Muscle of leg (tissue), 11 donors: ENCODE data around the gene TTC28. TPM values are rescaled to one million over a fixed set of nuclear protein-coding genes. Genes with fewer than 3 reads are reported as not detected.

Source experiments
- DNase-seq: peaks from one replicate; pipeline ENCODE4 v3.0.0; 2013
- H3K27ac ChIP-seq: one replicate; pipeline ENCODE4 v1.5.1; 2013; ENCODE audit warnings: mild to moderate bottlenecking, low read length, control low read depth
- H3K27me3 ChIP-seq: one replicate; pipeline ENCODE4 v1.6.1; 2013; ENCODE audit warnings: low read length; ENCODE audit not compliant: control insufficient read depth, insufficient read depth
- H3K36me3 ChIP-seq: one replicate; pipeline ENCODE4 v1.6.1; 2013; ENCODE audit warnings: low read length; ENCODE audit not compliant: control insufficient read depth, insufficient read depth
- H3K4me1 ChIP-seq: one replicate; pipeline ENCODE4 v1.6.1; 2013; ENCODE audit warnings: low read length; ENCODE audit not compliant: control insufficient read depth, insufficient read depth
- H3K4me3 ChIP-seq: one replicate; pipeline ENCODE4 v1.5.1; 2013; ENCODE audit warnings: low read length, control low read depth
- H3K9me3 ChIP-seq: replicated peaks from 2 replicates; pipeline ENCODE4 v1.6.1; 2013; ENCODE audit warnings: low read depth, low read length; ENCODE audit not compliant: control insufficient read depth
- WGBS: methylation state at CpG from one replicate; pipeline ENCODE4 v1.1.5; 2013; ENCODE audit warnings: missing lambda C conversion rate; ENCODE audit not compliant: insufficient coverage; 5-methylcytosine and 5-hydroxymethylcytosine counted together
- polyA plus RNA-seq, 8 donors: library from polyadenylated mRNA; unstranded; fragments of 120-200 nt; gene quantifications; one replicate each; pipeline versions ENCODE4 v1.2.1 to v1.2.3, GENCODE V29; 2013; ENCODE audit warnings: inconsistent platforms in 1 of 8, low replicate concordance in 1 of 8; ENCODE audit not compliant: insufficient read length in 8 of 8, insufficient read depth in 1 of 8
- total RNA-seq: library from RNA; stranded (reverse); fragments of 120-200 nt; gene quantifications from one replicate; pipeline ENCODE4 v1.2.4, GENCODE V29; 2013

TTC28 gene
- total and polyA plus RNA-seq, 9 donors = 17.9 to 31.8 (median 24.9) TPM

DNA sequence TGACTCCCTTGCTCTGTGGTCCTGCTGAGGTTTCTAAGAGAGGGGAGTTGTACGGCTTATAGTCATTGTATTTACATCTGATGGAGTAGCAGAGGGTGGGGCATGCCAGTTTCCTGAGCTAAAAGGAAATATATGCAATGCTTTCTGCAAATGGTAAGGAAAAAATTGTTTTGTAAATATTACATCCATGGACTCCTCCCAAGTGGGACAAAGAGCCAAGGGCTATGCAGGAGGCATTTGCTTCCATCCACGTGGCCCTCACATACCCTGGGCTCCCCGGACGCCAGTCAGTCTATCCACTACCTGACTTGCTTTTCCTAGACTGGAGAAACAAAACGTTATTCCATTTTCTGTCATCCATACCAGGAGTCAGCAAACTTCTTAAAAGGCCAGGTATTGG is 700.8 kb downstream of the TTC28 start:
- 85% methylated on average over 5 of the region's 5 CpGs for WGBS
- Histone ChIP-seq H3K9me3 (no peaks in the 10 kb centered on the region), H3K4me3 (no peak overlapping the region), H3K27ac (no peak overlapping the region), H3K4me1 (no peaks in the 10 kb centered on the region), H3K36me3 (peaks cover 38% of the 10 kb centered on the region), H3K27me3 (no peaks in the 10 kb centered on the region)
- no peak for DNase-seq

DNA sequence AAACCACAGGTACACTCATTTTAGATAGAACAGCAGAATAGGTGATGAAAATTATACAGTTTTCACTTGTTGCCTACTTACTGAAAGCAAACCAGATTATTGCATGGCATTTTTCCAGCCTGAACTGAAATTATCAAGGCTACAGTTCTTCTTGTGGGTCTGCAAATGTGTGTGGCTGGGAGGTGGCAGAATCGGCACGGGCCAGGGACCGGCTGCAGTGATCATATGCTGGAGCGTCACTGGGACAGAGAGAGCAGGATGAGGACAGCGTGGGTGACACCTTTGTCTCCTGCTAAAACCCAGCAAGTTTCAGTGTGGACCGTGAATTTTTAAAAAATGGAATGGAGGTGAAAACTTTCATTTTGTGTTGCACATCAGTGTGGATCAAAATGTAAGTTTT is 701.3 kb downstream of the TTC28 start:
- DNase-seq = no peak
- WGBS = 91% methylated on average over 5 of the region's 6 CpGs
- H3K27me3 ChIP-seq = no peaks in the 10 kb centered on the region
- no peak overlapping the region for H3K4me3 ChIP-seq
- H3K9me3 ChIP-seq = no peaks in the 10 kb centered on the region
- no peak overlapping the region for H3K27ac ChIP-seq
- H3K4me1 ChIP-seq = no peaks in the 10 kb centered on the region
- H3K36me3 ChIP-seq = peaks cover 34% of the 10 kb centered on the region

DNA sequence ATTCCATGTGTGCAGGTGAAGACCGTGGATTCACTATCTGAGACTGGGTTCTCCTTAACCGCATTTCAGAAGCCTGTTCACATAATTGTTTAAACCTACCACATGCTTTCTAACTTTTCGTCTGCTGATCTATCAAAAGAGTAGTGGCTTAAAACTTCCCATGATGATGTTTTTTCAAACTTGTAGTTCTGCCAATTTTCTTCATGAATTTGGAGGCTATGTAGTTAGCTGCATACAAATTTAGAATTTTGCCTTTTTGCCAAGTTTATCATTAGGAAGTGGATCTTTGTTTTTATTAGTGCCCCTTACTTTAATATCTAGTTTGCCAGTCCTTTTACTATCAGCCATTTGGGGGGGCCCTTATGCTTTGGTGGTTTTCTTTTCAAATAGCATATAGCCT is 703.1 kb downstream of the TTC28 start:
- Histone ChIP-seq H3K27me3 (no peaks in the 10 kb centered on the region), H3K9me3 (peaks cover 5% of the 10 kb centered on the region), H3K4me3 (no peak overlapping the region), H3K36me3 (peaks cover 19% of the 10 kb centered on the region), H3K4me1 (no peaks in the 10 kb centered on the region), H3K27ac (no peak overlapping the region)
- no CpG with 5 or more reads among the region's 3 CpGs for WGBS
- DNase-seq = peak; percentile 64

DNA sequence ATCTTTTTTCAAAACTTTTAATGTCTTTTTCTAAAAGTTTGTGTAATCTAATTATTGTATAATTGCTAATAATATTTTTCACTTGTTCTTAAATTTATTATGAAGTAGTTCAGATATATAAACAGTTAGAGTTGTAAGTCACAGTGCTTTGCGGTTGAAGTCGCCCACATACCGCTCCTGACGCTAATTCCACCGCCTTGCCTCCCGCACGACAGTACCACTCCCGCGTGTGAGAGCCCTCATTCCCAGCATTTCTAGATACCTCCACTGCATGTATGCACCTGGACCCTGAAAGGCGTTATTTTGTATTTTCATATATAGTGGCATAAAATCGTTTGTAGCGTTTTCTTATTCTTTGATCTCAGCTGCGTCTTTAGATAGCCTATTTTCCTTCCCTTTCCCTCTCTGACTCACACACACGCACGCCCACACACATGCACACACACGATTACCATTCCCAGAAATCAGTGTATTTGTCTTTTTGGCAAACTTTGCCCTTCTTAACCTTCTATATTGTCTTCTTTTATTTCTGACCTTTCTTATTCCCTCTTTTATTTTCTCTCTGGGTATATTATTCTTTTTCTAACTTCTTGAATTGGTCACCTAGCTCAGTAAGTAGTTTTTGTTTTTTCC is 704.1 kb downstream of the TTC28 start:
- Histone ChIP-seq H3K9me3 (peaks cover 7% of the 10 kb centered on the region), H3K36me3 (peaks cover 11% of the 10 kb centered on the region), H3K27ac (no peak overlapping the region), H3K27me3 (no peaks in the 10 kb centered on the region), H3K4me1 (no peaks in the 10 kb centered on the region), H3K4me3 (no peak overlapping the region)
- 77% methylated on average over 6 of the region's 16 CpGs for WGBS
- DNase-seq = no peak

DNA sequence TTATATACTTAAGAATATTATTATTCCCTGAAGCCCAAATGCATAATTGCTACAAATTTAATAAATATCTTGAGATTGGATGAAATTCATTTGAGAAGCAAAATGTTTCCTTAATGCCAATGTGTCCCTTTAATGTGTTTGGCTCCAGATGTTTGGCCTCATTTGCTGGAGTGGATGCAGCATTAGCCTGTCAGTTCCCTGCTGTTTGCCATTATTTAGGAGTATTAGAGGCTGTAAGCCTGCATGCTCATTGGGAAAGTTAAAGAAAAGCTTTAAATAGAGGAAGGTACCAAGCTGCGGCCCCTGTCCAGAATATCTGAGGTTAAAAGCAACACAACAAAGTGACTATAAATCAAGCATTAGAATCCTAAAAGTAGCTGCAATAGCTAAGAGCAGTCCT is 705.8 kb downstream of the TTC28 start:
- peak; percentile 33 for DNase-seq
- H3K4me3 ChIP-seq = no peak overlapping the region
- peaks cover 10% of the 10 kb centered on the region for H3K9me3 ChIP-seq
- H3K4me1 ChIP-seq = no peaks in the 10 kb centered on the region
- H3K36me3 ChIP-seq = peaks cover 4% of the 10 kb centered on the region
- WGBS = no CpG with 5 or more reads among the region's 1 CpG
- H3K27me3 ChIP-seq = no peaks in the 10 kb centered on the region
- H3K27ac ChIP-seq = no peak overlapping the region

DNA sequence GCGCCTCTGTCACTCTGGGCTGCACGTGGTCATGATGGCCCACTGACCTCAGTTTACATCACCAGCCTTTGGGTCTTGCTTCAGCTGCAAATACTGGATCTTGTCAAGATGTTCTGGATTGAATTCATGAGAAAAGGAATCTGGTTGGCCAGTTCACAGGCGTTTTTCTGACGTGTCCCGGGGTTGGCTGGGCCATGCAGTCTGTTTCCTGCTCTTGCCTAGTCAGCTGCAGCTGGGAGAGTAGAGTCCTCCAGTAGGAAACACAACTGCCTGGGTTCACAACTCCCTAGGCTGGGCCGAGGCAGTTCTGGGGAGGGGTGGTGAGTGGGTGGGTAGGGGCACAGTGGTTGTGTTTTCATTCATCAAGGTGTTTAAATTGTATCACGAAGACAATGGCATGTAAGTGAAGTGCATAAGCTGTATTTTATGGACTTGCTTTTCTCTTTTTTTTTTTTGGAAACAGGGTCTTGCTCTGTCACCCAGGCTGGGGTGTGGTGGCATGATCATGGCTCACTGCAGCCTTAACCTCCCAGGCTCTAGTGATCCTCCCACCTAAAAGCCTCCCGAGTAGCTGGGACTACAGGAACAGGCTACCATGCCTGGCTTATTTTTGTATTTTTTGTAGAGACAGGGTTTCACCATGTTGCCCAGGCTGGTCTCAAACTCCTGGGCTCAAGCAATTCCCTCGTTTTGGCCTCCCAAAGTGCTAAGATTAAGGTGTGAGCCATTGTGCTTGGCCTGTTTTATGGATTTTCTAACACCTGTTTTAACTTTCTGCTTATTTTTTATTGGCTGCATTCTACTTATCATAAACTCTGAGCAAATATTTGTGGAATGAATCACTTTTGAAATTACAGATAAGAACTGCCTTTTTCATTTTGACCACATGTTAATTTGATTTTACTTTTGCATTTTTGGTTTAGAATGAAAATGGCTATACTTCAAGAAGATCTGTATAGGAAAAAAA is 706.6 kb downstream of the TTC28 start:
- DNase-seq = no peak
- 58% methylated on average over 6 of the region's 9 CpGs for WGBS

DNA sequence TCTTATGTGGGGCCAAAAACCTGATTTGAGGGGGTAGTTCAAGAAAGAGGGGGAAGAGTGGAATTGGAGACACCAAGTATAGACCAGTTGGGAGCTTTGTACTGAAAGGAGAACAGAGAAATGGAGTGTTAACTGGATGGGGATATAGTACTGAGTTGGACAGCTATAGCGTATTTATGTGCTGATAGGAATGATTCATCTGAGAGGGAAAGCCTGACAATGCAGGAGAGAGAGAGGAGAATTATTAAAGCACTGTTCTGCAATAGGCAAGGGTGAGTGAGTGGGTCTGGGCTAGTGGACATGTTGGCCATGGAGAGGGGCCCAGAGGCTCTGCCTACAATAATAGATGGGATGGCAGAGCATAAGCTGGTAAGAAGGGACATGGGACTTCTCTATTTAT is 707.7 kb downstream of the TTC28 start:
- DNase-seq = no peak
- Histone ChIP-seq H3K4me1 (no peaks in the 10 kb centered on the region), H3K36me3 (peaks cover 2% of the 10 kb centered on the region), H3K27ac (no peak overlapping the region), H3K27me3 (no peaks in the 10 kb centered on the region), H3K9me3 (peaks cover 10% of the 10 kb centered on the region), H3K4me3 (no peak overlapping the region)
- 92% methylated on average over 1 of the region's 1 CpG for WGBS

More for the DNA sequence above, 706.6 kb downstream of the TTC28 start:
- Histone ChIP-seq H3K27ac (no peak overlapping the region), H3K27me3 (no peaks in the 10 kb centered on the region), H3K36me3 (peaks cover 2% of the 10 kb centered on the region), H3K4me1 (no peaks in the 10 kb centered on the region), H3K9me3 (peaks cover 10% of the 10 kb centered on the region), H3K4me3 (no peak overlapping the region)

DNA sequence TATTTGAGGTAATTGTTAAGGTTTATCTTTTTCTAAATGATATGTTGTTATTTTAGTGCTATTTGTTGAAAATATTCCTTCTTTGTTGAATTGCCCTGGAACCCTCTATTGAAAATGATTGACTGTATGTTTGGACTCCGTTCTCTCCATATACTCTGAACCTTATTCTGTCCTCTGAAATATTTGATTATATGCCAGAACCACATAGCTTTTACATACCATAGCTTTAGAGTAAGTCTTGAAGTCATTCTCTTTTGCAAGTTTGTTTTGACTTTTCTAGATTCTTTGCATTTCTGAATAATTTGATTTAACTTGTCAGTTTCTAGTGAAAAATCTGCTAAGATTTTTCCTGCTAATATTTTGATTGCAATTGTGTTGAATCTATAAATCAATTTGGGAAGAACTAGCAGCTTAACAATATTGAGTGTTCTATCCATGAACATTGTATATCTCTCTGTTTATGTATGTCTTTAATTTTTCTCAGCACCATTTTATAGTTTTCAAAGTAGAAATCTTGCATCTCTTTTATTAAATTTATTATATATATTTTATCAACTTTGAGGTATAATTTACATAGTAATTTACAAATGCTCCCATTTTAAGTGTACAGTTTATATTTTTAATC is 708.9 kb downstream of the TTC28 start:
- no peak overlapping the region for H3K27ac ChIP-seq
- H3K4me3 ChIP-seq = no peak overlapping the region
- DNase-seq = no peak
- WGBS = no CpG with 5 or more reads among the region's 1 CpG
- peaks cover 10% of the 10 kb centered on the region for H3K9me3 ChIP-seq
- peaks cover 4% of the 10 kb centered on the region for H3K4me1 ChIP-seq
- no peaks in the 10 kb centered on the region for H3K27me3 ChIP-seq
- H3K36me3 ChIP-seq = peaks cover 2% of the 10 kb centered on the region

DNA sequence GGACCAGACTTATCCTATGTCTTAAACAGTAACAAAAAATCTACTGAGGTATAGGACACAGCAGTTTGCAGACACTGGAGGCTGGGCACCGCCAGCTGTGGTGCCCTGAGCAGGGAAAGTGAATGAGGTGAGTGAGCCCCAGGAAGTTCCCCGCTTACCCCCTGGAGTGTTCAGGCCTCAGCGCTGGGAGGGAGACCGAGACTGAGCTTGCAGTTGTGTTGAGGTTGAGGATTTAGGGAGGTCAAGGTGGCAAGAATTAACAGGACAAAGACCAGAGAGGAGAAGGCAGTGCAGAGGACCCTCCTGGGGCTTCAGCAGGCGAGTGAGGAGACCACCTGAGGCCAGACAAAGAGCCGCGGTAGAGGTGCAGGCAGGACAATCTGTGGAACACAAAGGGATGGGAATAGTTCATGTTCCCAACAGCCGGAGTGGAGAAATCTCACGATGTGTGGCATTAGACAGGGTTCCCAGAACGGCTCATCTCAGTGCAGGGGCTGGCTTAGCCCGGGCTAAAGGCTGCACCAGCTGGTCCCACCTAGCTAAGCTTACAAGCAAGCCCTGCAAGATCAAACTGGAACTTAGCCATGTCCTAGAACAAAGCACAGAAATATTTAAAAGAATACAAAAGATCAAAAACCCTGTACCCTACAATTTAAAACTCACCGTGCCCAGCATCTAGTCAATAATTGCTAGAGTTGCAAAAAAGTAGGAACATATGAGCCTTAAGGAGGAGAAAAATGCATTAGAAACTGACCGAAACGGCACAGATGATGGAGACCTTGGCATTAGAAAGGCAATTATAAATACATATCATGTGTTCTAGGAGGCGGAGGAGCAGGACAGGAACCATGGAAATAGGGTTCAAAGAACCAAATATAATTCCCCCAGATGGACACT is 713.2 kb downstream of the TTC28 start:
- Histone ChIP-seq H3K4me1 (peaks cover 14% of the 10 kb centered on the region), H3K4me3 (no peak overlapping the region), H3K27me3 (no peaks in the 10 kb centered on the region), H3K36me3 (no peaks in the 10 kb centered on the region), H3K27ac (no peak overlapping the region), H3K9me3 (peaks cover 4% of the 10 kb centered on the region)
- 80% methylated on average over 10 of the region's 15 CpGs for WGBS
- no peak for DNase-seq
